ENCODE results near the gene CD99.
A peak's percentile ranks its signal among the peaks of the same experiment; 100 is the strongest.

DNA sequence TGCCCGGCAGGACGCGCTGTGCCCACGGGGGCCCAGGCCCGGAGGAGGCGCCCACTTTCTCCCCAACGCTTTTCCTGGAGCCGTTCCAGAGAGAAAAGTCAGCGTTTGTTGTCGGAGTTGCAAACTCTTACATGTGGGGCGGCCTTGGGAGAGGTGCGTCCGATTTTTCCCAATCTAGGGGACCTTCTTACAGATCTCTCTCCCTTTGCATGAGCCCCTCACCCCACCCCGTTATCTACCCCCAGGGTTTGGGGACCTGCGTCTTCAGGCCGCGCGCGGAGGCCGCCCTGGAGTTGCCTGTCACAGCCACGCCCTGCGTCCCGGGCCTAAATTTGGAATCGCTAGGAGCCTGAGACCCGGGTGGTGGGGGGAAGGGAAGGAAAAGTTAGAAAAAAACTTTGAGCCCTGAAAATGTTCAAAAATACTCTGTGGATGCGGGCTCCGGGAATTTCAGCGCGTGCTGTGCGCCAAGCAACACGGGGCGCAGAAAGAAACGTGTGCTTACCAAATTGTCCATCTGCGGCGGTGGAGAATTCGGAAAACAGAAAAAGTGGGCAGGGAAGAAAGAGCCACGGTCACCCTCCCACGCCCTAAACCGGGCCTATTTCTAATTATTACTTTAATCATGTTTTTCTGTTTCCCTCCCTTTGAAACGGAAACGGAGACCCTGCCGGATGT lies 587 bp downstream of the CD99 start:
- TF ChIP-seq ZNF282 (CRISPR knock-in tag; IDR thresholded peaks at IDR 0.05): no peak
- TF ChIP-seq BACH1 (tag; IDR thresholded peaks at IDR 0.05): 0 out of 2 replicates have a peak, but pooled peaks have one; percentile 18
- TF ChIP-seq, protein P1, sequence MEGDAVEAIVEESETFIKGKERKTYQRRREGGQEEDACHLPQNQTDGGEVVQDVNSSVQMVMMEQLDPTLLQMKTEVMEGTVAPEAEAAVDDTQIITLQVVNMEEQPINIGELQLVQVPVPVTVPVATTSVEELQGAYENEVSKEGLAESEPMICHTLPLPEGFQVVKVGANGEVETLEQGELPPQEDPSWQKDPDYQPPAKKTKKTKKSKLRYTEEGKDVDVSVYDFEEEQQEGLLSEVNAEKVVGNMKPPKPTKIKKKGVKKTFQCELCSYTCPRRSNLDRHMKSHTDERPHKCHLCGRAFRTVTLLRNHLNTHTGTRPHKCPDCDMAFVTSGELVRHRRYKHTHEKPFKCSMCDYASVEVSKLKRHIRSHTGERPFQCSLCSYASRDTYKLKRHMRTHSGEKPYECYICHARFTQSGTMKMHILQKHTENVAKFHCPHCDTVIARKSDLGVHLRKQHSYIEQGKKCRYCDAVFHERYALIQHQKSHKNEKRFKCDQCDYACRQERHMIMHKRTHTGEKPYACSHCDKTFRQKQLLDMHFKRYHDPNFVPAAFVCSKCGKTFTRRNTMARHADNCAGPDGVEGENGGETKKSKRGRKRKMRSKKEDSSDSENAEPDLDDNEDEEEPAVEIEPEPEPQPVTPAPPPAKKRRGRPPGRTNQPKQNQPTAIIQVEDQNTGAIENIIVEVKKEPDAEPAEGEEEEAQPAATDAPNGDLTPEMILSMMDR (IDR thresholded peaks at IDR 0.05 in 2 of 3, conservative IDR thresholded peaks at IDR 0.05 in 1 of 3; ENCODE audit: insufficient read depth in 2 of 3, low read depth in 1 of 3, low read length in 3 of 3): no peak
- no peak for TF ChIP-seq ETS1 (conservative IDR thresholded peaks at IDR 0.05; ENCODE audit: control insufficient read depth, low read depth, low read length)
- no peak for TF ChIP-seq ZBTB7A (IDR thresholded peaks at IDR 0.05; ENCODE audit: borderline replicate concordance, control insufficient read depth, low read depth, low read length)
- TF ChIP-seq ZNF274 (IDR thresholded peaks at IDR 0.05; ENCODE audit: borderline replicate concordance, low read depth, low read length): no peak
- TF ChIP-seq ZZZ3 (IDR thresholded peaks at IDR 0.05): no peak
- TF ChIP-seq, protein P2, sequence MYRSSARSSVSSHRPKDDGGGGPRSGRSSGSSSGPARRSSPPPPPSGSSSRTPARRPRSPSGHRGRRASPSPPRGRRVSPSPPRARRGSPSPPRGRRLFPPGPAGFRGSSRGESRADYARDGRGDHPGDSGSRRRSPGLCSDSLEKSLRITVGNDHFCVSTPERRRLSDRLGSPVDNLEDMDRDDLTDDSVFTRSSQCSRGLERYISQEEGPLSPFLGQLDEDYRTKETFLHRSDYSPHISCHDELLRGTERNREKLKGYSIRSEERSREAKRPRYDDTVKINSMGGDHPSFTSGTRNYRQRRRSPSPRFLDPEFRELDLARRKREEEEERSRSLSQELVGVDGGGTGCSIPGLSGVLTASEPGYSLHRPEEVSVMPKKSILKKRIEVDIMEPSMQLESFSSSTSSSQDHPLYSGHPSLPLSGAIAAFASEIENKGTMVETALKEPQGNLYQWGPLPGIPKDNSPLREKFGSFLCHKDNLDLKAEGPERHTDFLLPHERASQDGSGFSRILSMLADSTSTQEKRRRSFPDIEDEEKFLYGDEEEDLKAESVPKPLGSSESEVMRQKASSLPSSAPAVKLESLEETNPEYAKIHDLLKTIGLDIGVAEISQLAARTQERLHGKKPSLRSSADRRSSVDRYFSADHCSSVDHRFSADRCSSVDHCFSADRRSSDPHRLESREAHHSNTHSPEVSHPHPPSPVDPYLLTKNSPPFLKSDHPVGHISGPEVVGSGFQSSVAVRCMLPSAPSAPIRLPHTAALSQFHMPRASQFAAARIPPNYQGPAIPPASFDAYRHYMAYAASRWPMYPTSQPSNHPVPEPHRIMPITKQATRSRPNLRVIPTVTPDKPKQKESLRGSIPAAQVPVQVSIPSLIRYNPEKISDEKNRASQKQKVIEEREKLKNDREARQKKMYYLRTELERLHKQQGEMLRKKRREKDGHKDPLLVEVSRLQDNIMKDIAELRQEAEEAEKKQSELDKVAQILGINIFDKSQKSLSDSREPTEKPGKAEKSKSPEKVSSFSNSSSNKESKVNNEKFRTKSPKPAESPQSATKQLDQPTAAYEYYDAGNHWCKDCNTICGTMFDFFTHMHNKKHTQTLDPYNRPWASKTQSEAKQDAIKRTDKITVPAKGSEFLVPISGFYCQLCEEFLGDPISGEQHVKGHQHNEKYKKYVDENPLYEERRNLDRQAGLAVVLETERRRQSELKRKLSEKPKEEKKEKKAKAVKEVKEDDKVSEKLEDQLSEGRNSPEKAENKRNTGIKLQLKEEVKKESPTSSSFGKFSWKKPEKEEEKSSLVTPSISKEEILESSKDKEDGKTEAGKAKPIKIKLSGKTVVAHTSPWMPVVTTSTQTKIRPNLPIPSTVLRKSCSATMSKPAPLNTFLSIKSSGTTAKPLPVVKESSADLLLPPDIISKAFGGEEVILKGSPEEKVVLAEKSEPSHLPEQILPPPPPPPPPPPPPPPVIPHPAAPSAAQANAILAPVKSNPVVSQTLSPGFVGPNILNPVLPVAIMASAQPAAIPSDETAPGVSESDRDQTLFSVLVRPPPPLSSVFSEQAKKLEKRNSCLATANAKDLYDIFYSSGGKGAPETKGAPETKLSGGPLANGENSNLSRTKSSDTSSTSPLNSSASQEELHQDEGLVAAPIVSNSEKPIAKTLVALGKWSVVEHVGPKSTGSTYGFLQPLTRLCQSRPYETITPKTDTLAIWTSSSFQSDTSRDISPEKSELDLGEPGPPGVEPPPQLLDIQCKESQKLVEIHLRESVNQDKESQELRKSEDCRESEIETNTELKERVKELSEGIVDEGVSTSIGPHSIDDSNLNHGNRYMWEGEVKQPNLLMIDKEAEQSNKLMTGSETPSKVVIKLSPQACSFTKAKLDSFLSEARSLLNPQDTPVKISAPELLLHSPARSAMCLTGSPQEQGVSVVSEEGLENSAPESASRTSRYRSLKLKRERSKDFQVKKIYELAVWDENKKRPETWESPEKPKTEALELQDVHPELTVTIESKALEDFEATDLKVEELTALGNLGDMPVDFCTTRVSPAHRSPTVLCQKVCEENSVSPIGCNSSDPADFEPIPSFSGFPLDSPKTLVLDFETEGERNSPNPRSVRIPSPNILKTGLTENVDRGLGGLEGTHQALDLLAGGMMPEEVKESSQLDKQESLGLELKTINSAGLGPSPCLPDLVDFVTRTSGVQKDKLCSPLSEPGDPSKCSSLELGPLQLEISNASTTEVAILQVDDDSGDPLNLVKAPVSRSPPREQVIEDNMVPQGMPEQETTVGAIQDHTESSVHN (IDR thresholded peaks at IDR 0.05; ENCODE audit: borderline replicate concordance in 1 of 2, low read depth in 1 of 2): no peak
- TF ChIP-seq SREBF2 (CRISPR knock-in tag; IDR thresholded peaks at IDR 0.05): no peak
